GM19023 (cell line): ENCODE measurements around the gene SERTAD1.
A peak's percentile ranks its signal among the peaks of the same experiment; 100 is the strongest.
"Not testable (repeated sequence)": the region's sequence is repeated elsewhere in the genome, so short reads cannot be mapped to it uniquely, and the experiment has no call there.

ENCODE experiments used
- ATAC-seq: cut with Tn5 transposase; IDR thresholded peaks from one replicate; pipeline ENCODE4 v1.9.1; 2021; ENCODE audit warnings: mild to moderate bottlenecking, moderate library complexity; ENCODE audit not compliant: unreplicated experiment

SERTAD1 gene

DNA sequence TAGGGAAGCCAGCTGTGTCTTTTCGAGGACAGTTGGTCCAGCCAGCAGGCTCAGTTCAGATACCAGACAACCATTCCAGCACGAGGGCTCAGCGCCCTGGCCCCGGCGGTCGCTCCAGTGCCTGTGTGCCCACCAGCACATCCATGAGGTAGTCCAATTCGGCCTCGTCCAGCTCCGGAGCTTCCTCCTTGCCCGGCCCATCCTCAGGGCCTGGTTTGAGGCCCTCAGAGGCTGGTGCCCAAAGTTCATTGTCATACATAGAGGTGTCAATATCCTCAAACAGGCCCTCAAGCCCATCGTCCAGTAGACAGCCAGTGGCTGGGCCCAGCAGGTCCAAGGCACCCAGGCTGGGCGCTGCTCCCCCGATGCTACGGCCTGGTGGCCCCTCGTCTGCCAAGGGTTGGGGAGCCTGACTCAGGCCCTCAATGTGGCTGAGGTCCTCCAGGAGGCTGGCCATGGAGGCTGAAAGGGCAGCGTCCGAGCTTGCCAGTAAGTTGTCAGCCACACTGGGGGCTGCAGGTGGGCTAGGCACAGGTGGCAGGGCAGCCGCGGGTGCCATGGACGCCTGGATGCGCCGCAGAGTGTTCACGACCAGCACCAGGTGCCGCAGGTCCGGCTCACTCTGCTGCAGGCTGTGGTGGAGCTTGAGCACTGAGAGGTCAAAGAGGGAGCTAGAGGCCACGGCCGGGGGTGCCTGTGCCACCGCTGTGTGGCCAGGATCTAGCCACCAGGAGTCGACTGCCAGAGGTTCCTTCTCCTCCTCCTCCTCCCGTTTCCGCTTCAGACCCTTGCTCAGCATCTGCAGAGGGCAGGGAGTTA, 2.8 kb downstream of the SERTAD1 start:
- no peak for ATAC-seq

- ATAC-seq, result no peak
Observed at GRCh38 chr19:40421993-40422747, 3.6 kb downstream of the SERTAD1 start.

GRCh38 chr19:40420766-40421765, 4.7 kb downstream of the SERTAD1 start:
- ATAC-seq, result peak; percentile 41

- ATAC-seq, result no peak
Observed at GRCh38 chr19:40420451-40420765, 5.4 kb downstream of the SERTAD1 start.

GRCh38 chr19:40419780-40420179, 6.0 kb downstream of the SERTAD1 start:
- no peak for ATAC-seq

- no peak for ATAC-seq
Observed at GRCh38 chr19:40419066-40419612, 6.7 kb downstream of the SERTAD1 start.

DNA sequence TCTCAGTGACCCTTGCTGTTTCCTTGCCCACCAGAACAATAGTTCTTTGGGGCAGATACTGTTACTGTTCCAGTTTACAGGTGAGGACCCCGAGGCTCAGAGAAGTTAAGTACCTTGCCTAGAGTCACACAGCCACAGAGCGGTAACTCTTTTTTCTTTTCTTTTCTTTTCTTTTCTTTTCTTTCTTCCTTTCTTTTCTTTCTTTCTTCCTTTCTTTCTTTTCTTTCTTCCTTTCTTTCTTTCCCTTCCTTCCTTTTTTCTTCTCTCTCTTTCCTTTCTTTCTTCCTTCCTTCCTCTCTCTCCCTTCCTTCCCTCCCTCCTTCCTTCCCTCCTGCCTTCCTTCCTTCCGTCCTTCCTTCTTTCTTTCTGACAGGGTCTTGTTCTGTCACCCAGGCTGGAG, 7.8 kb downstream of the SERTAD1 start:
- ATAC-seq, result no peak

DNA sequence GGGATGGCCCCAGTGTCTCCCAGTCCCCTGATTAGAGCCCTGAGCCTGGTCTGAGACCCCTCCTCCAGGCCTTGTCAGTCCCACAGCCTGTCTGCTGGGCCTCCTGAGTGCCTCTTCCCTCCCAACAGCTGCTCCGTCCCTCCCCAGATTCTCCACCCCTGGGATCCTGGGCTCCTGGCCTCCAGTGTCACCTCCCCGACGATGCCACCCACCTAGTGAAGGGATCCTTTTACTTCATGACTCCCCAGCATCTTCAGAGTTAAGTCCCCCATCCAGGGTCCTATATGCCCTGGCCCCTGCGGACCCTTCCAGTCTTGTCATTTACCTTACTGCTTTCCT, 8.2 kb downstream of the SERTAD1 start:
- no peak for ATAC-seq

- ATAC-seq, result no peak
Observed at GRCh38 chr19:40416918-40417642, 8.7 kb downstream of the SERTAD1 start.

- no peak for ATAC-seq
Observed at GRCh38 chr19:40415768-40416167, 10.0 kb downstream of the SERTAD1 start.

DNA sequence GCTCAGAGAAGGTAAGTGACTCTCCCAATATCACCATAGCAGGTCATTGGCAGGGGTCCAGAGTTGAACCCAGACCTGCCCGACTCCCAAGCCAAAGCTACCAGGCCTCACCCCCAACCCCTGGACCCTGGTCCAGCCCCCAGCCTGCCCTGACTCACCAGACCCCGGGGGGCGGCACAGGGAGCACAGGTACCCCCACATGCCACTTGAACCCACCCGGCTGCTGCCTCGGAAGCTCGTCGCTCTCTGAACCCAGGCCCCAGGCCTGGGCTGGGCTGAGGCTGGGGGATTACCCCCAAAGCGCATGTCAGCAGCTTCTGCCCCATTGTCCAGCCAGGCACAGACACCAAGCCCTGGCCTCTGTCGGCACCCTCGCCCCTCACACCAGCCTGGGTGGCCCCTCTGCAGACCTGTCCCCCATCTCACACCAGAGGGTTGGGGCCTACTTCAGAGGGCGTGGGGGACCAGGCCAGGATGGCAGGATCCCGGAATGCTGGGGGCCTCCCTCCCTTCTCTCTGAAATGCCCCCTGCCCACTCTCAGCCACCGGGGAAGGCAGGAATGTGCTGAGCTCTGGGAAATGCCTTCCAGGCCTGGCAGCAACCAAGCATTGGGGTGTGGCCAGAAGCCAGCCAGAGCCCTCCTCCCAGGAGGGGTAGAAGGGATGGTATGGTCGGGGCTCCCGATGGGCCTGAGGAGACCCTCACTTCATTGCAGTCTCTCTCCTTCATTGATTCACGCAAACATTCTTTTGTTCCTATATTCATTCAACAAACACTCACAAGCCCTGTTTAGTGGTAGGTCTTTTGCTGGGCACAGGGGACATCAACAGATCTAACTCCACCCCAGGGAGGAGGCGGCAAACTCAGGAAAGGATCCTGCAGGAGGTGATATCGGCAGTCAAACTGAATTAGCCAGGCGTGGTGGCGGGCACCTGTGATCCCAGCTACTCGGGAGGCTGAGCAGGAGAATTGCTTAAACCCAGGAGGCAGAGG, 11.0 kb downstream of the SERTAD1 start:
- ATAC-seq, result no peak

GRCh38 chr19:40413291-40413845, 12.4 kb downstream of the SERTAD1 start, which contains the start of gene PRX:
Gene PRX, minus strand, starts transcription at chr19:40413378. Its CDS starts 5,446 bp downstream, at chr19:40407932.
- no peak for ATAC-seq

DNA sequence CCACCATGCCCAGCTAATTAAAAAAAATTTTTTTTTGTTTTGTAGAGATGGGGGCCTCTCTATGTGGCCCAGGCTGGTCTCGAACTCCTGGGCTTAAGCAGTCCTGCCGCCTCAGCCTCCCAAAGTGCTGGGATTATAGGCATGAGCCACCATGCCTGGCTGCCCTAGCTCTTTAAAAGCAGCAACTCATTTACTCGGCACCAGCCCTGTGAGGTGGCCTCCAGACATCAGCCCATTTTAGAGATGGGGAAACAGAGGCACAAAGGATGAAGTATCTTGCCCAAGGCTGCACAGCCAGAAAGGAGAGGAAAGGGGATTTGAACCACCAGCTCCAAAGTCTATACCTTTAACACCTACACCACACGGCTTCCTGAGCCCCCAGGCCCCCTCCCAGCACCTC, 12.9 kb downstream of the SERTAD1 start:
- no peak for ATAC-seq

DNA sequence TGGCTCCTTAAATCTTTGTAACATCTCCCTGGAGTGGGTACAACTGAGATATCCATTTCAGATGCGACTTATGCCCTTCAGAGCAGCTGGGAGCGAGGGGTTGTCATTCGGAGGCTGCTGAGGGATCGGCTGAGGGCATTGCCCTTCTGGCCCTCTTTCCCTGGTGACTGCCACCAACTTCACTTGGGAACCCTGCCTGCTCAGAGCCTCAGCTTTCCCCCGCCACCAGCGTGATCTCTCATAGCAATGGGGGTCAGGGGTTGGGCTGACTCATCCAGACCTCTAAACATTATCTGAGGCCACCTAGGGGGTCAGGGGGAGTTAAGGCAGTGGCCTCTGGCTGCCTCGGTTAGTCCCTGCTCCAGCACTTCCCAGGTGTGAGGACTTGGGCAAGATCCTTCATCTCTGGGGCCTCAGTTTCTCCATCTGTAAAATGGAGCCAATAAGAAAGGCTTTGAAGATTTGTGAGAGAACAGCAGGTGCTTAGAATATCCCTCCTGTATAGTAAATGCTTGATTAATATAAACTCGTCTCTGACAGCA, 13.8 kb downstream of the SERTAD1 start:
- ATAC-seq, result no peak

DNA sequence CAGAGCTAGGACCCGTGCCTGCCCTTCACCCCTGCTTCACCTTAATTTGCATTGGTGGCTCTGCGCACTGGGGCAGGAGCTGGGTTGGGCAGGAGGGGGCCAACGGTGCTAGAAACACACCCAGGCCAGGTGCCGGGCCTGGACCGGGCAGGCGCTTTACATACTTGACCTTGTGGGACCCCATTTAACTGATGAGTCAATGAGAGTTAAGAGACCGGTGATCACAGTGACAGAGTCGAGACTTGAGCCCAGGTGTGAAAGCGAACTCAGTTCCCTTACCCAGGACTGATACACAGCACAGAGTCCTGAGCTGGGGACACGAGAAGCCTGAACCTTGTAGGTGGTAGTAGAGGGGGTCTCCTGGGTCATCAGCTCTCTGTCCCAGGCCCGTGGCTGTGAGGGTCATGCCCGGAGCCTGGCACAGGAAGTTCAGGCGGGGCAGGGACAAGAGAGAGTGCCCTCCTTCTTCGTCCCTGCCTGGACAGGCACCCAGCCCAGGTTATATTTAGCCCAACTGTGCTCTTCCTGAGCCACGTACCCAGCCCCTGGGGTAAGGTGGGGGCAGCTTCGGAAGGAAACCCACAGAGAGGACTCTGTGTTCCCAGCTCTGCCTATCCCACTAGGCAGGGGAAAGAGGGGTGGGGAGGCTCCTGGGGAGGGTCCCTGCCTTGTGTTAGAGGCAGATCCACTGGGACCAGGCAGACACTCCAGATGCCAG, 14.5 kb downstream of the SERTAD1 start:
- ATAC-seq, result no peak

GRCh38 chr19:40410030-40410389, 15.8 kb downstream of the SERTAD1 start:
- no peak for ATAC-seq

DNA sequence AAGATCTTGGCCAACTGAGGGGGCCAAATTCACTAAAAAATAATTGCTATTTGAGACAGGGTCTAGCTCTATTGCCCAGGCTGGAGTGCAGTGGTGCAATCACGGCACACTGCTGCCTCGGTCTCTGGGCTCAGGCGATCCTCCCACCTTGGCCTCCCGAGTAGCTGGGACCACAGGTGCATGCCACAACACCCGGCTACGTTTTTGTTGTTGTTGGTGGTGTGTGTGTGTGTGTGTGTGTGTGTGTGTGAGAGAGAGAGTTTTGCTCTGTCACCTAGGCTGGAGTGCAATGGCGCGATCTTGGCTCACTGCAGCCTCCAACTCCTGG, 17.2 kb downstream of the SERTAD1 start:
- not testable (repeated sequence) for ATAC-seq
